GM18526 (cell line): Measurements from ENCODE around the gene PPP2R5B.

Experiments used
- POLR2A ChIP-seq: IDR thresholded peaks from 3 replicates; pipeline ENCODE4 v1.6.1; 2011; ENCODE audit not compliant: insufficient read length; ENCODE audit errors: extremely low read depth

PPP2R5B gene

GRCh38 chr11:64923944-64924909 is at the start of gene PPP2R5B:
Gene PPP2R5B (plus strand): TSS chr11:64924689. CDS start chr11:64925735, 1,046 bp downstream.
- TF ChIP-seq POLR2A: no peak

- TF ChIP-seq POLR2A: no peak
These were observed 48.9 kb upstream of the PPP2R5B start for GRCh38 chr11:64875369-64876228.

- no peak for TF ChIP-seq POLR2A
These were observed 48.2 kb upstream of the PPP2R5B start for GRCh38 chr11:64876229-64876750.

GRCh38 chr11:64876835-64877341 is 47.6 kb upstream of the PPP2R5B start:
- no peak for TF ChIP-seq POLR2A

- TF ChIP-seq POLR2A: no peak
These were observed 46.9 kb upstream of the PPP2R5B start for GRCh38 chr11:64877390-64878222.

- TF ChIP-seq POLR2A: no peak
These were observed 46.3 kb upstream of the PPP2R5B start for GRCh38 chr11:64878223-64878493.

GRCh38 chr11:64878494-64879243 is 45.8 kb upstream of the PPP2R5B start, which contains the start of gene EHD1:
Gene EHD1 (minus strand): TSS chr11:64878621. CDS start chr11:64878464, 157 bp downstream.
- peak; percentile 99 for TF ChIP-seq POLR2A

- TF ChIP-seq POLR2A: no peak
These were observed 45.1 kb upstream of the PPP2R5B start for GRCh38 chr11:64879244-64879900.

GRCh38 chr11:64880240-64881001 is 44.1 kb upstream of the PPP2R5B start:
- no peak for TF ChIP-seq POLR2A

- TF ChIP-seq POLR2A: no peak
These were observed 43.0 kb upstream of the PPP2R5B start for GRCh38 chr11:64881476-64881875.

- no peak for TF ChIP-seq POLR2A
These were observed 42.2 kb upstream of the PPP2R5B start for GRCh38 chr11:64882243-64882642.

GRCh38 chr11:64883575-64883974 is 40.9 kb upstream of the PPP2R5B start:
- no peak for TF ChIP-seq POLR2A

GRCh38 chr11:64884019-64884418 is 40.5 kb upstream of the PPP2R5B start:
- TF ChIP-seq POLR2A: no peak
